ENCODE data around the gene MS4A3.

- TF ChIP-seq CTCF (IDR thresholded peaks at IDR 0.05; ENCODE audit: poor library complexity) (no peak), EZH2phosphoT487 (IDR thresholded peaks at IDR 0.05; ENCODE audit: low read depth, severe bottlenecking, unreplicated experiment) (no peak), EZH2 (IDR thresholded peaks at IDR 0.05; ENCODE audit: borderline replicate concordance) (no peak)
These were observed 63.2 kb downstream of the MS4A3 start for GRCh38 chr11:60119710-60120109.

All from hepatocyte (in vitro differentiated cells).